HG02763 (cell line): Measurements from ENCODE around the gene PC.

Experiments
- ATAC-seq: cut with Tn5 transposase; IDR thresholded peaks from one replicate; pipeline ENCODE4 v1.9.1; 2021; ENCODE audit warnings: mild to moderate bottlenecking, moderate library complexity; ENCODE audit not compliant: unreplicated experiment

The PC gene

DNA sequence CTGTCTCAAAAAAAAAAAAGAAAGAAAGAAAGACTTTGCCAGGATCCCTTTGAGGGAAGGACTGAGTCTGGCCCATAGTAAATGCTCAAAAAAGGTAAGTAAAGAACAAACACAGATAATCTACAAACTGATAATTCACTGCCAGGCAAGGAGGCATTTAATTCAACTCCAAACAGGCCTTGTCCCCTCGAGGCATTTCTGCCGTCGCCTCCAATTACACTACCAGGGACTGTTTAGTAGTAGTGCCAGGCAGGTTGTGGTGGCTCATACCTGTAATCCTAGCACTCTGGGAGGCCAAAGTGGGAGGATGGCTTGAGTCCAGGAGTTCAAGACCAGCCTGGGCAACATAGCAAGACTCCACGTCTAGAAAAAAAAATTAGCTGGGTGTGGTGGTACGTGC lies 43.7 kb downstream of the PC start:
- no peak for ATAC-seq

GRCh38 chr11:66912911-66913310 lies 45.3 kb downstream of the PC start:
- ATAC-seq, result no peak

DNA sequence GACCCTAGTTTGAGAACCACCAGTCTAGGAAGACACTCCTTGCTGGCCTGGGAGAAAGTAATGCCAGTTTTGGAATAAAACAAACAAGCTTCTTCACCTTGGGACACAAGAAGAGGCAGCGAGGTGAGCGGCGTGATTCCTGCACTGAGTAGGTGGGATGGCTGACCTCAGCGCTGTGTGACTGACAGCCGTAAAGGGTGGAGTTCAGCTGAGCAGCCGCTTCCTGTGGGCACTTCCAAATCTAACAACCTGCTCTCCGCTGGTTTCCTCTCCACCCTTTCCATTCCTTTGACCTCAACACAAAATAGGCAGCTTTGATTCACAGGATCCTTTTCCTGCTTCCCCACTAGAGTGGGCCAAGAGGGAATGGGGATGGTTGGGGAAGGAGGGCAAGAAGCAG lies 45.8 kb downstream of the PC start:
- no peak for ATAC-seq

- no peak for ATAC-seq
Measured at GRCh38 chr11:66910669-66911068, 47.5 kb downstream of the PC start.

- no peak for ATAC-seq
Measured at GRCh38 chr11:66910016-66910415, 48.2 kb downstream of the PC start.

DNA sequence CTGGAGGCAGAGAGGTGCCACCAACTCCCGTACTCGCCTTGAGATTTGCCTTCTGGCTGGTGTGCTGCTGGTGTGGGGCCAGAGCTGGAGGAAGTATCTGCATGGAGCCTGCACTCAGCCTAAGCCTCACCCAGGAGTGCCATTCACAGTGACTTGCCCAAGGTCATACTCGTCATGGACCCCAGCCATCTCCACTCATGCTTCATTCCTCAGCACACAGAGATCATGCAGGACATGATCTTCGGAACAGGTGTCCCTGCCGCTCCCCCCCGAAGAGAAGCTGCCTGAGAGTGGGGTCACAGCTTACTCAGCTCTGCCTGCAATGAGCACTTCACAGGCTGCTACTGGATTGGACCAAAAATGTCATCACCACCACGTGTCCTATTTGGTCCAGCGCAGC lies 49.0 kb downstream of the PC start:
- ATAC-seq, result no peak

DNA sequence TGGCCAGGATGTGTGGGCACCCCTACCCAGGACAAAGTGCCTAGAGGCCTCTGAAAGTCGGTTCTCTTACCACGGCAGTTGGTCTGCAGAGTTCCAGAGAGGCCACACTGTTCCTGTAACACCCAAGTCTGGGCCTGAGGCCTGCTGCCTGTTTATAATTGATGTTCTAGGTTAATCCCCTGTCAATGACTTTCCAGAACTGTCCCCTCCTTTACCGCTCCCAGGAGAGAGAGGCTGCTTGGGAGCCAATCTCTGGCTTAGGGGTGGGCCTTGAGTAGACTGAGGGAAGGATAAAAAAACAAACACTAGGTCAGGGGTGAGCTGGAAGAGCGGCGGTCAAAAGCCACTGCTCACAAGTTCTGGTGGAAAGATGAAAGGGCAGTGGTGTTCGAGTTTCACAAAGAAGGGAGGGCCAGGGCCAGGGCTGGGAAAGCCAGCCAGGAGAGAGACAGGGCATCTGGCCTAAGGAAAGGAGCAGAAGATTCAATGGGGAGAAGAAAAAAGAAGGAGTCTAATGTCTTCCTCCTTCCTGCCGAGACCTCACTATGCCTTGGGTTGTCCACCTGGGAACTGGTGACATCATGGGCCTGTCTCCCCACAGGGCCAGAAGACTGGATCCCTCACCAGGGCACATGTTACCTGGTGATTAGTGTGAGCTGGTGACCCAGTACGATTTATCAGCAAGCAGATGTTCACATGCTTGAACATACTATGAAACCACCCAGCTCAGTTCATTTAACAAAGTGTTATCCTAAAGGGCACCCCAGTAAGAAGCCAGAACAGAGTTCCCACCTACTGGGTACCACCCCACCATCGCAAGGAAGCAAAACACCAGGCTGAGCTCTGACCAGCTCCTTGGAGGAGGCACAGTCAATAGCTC lies 50.2 kb downstream of the PC start:
- ATAC-seq, result no peak

DNA sequence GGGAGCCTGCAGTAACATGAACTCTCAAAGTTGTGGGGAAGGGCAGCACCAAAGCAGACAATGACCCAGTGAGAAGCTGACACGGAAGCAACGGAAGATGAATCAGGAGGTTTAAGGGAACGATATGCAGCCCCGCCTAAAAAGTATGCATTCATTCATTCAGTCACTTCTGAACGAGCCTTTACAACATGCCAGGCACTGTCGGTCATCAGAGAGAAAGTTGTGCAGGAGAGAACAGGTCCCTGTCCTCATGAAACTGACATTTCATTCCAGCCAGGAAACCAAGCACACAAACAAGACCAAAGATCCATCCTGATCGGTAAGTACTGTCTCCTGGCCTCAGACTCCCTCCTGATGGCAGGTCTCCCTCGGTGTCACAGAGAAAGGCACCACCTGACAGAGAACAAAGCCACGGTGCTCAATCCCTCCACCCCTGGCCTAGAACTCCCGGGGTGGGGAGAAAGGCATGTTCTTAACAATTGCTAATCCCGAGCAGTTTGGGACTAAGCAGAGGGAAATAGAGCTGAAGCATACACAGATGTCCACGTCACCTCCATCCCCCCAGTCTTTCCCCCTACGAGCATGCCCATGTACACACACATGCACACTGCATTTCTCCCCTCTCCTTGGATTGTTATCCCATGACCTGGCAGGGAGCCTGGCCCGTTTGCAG lies 52.0 kb downstream of the PC start:
- ATAC-seq, result no peak

GRCh38 chr11:66905631-66906030 lies 52.6 kb downstream of the PC start:
- no peak for ATAC-seq

DNA sequence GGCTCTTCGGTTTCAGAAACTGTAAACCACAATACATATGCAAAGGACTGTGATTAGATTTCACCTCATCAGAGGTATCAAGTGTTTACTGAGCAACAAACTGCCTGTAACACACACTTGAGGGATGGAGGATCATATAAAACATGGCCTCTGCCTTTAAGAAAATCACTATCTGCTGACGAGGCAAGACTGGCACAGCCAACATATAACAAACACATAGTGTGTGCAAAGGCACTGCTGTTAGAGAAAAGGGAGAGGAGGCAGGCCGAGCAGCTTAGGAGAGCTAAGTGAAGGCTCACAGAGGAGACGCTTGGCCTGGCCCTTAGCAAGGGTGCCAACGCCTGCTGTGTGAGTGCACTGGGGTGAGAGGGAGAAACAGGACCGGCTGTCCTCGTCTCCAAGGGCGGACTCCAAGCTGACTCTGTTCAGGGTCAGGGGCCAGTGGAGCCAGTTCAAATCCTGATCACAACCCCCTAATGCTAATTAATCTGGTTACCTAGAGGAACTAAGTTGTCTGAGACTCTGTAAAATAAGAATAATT lies 53.1 kb downstream of the PC start:
- no peak for ATAC-seq

DNA sequence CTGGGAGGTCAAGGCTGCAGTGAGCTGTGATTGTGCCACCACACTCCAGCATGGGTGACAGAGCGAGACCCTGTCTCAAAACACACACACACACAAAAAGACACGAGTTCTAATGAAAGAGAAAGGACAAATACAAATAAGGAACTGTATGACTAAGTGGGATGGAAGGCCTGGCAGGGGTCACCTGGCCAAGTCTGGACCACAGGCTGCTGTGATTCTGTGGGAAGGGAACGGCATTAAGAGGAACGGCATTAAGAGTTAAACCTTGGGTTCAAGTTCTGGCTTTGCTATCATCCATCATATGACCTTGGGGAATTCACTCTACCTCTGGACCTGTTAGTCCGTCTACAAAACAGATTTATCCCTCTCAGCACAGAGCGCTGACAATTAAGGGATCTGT lies 53.6 kb downstream of the PC start:
- no peak for ATAC-seq

GRCh38 chr11:66904055-66904454 lies 54.1 kb downstream of the PC start:
- no peak for ATAC-seq

DNA sequence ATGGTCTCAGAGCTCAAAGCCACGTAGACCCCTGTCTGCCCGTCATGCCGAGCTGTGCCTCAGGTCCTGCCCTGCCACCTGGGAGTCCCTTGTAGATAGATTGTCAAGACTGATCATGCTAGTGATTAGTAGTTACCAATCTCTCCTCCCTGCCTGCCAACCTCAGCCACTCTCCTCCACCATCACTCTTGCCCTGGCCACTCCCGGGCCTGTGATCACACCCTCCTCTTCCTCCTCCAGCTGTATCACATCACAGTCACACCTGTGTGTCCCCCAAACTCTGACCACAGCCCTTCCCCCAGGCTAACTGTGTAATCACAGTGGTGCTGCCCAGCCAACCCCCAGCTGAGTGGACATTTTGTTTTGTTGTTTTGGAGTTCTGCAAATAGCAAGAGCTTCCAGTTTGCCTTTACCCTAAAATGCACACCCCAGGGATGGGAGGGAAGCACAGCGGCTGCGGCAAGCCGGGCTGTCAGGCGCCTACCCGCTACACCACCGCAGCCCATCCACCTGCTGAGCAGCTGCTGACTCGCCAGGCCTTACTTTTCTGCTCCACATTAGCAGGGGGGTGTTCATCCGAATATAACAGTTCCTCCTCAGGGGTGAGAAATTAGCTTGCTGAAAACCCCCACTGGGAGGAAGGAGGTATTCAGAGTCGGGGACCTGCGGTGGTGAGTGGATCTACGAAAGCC lies 55.6 kb downstream of the PC start:
- no peak for ATAC-seq

- ATAC-seq, result no peak
Measured at GRCh38 chr11:66901964-66902390, 56.2 kb downstream of the PC start.

DNA sequence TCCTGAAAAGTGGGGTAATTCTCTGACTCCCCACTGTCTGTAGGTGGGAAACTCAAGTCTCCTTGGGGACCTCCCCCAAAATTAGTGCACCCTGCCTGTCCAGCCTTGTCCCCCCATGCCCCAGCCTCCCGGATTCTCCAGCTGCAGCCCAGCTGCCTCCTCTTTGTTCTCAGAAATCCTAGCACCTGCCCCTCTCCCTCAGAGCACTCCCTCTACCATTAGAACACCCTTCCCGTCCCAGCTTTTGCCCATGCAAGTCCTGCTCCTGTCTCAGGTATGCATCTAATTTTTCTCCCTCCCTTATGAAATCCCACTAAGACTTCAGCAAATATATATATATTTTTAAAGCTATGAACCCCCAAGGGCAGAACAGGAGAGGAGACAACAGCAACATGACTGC lies 64.0 kb downstream of the PC start:
- no peak for ATAC-seq

GRCh38 chr11:66892911-66893310 lies 65.3 kb downstream of the PC start:
- no peak for ATAC-seq

GRCh38 chr11:66891851-66892660 lies 66.1 kb downstream of the PC start:
- no peak for ATAC-seq

DNA sequence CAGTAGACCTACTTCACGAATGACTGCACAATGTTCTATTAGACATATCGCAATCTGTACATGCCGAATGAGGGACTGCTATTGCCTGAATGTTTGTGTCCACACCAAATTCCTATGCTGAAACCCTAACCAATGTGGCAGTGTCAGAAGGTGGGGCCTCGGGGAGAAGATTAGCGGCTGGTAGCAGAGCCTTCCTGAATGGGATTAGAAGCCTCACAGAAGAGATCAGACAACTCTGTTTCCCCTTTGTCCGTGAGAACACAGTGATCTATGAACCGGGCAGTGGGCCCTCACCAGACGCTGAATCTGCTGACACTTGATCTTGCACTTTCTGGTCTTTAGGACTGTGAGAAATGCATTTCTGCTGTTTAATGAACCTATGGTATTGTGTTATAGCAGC lies 68.2 kb downstream of the PC start:
- ATAC-seq, result no peak

DNA sequence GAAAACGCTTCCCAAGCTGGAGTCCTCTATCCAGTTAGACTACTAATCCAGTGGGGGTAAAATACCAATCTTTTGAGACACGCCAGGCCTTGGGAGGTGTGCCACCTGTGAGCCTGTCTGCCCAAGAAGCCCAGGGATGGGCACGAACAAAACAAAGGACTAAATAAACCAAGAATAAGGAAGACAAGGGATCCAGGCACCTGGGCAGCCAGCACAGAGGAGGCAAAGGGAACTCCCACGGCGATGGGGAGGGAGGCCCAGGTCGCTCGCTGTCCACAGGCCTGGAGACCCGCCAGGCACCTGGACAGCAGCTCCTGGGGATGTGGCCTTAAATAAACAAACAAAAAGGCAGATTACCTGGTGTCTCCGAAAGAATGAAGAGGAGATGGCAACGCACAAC lies 69.9 kb downstream of the PC start:
- ATAC-seq, result no peak

DNA sequence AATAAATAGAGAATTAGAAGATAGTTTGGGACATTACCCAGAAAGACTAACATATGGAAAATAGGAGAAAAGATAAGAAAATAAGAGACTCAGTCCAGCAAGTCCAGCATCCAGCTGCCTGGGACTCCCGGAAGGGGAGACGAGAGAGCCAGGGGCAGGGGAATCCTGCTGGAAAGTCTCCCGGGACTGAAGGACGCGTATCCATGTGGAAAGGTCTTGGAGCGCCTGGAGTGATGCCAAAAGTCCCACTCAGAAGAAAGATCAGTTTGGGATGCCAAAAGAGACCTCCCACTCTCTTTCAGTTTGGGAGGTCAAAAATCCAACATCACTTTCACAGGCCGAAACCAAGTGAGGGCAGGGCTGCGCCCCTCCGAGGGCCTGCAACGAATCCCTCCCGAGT lies 70.7 kb downstream of the PC start:
- ATAC-seq, result no peak
